ENCODE measurements around the gene KIAA1191. TPM values are rescaled to one million over a fixed set of nuclear protein-coding genes. Genes with fewer than 3 reads are reported as not detected.
"Not testable (repeated sequence)": the region's sequence is repeated elsewhere in the genome, so short reads cannot be mapped to it uniquely, and the experiment has no call there.

KIAA1191 gene
- total RNA-seq (35.0 TPM), polyA plus RNA-seq (ENCODE audit: insufficient read depth in 1 of 8, insufficient read length in 8 of 8, low replicate concordance in 1 of 8) (10 to 100 TPM; 59.9 to 74.6 (median 63.0) TPM)
- long read RNA-seq, donor 1, transcript KIAA1191-201 (9 exons, 2,991 nt): major isoform, 5 of 6 reads
- long read RNA-seq, donor 1, partial matches to known transcripts: 0 of 6 reads
- long read RNA-seq, donor 1, other reads (novel, unspliced or antisense): 0 of 6 reads
- long read RNA-seq, donor 2, partial matches to known transcripts: 0 of 4 reads
- long read RNA-seq, donor 2, other reads (novel, unspliced or antisense): 0 of 4 reads
- long read RNA-seq, donor 3, transcript KIAA1191-201 (9 exons, 2,991 nt): major isoform, 9 of 9 reads
- long read RNA-seq, donor 3, partial matches to known transcripts: 0 of 9 reads
- long read RNA-seq, donor 3, other reads (novel, unspliced or antisense): 0 of 9 reads
- long read RNA-seq, donor 4, transcript KIAA1191-201 (9 exons, 2,991 nt): major isoform, 7 of 8 reads
- long read RNA-seq, donor 4, partial matches to known transcripts: 0 of 8 reads
- long read RNA-seq, donor 4, other reads (novel, unspliced or antisense): 0 of 8 reads
- long read RNA-seq, donor 5, transcript KIAA1191-201 (9 exons, 2,991 nt): major isoform, 20 of 53 reads
- long read RNA-seq, donor 5, partial matches to known transcripts: 31 of 53 reads
- long read RNA-seq, donor 5, other reads (novel, unspliced or antisense): 0 of 53 reads
- long read RNA-seq, donor 6, transcript KIAA1191-201 (9 exons, 2,991 nt): major isoform, 12 of 35 reads
- long read RNA-seq, donor 6, partial matches to known transcripts: 20 of 35 reads
- long read RNA-seq, donor 6, other reads (novel, unspliced or antisense): 0 of 35 reads
- long read RNA-seq, donor 7, transcript KIAA1191-201 (9 exons, 2,991 nt): major isoform, 7 of 13 reads
- long read RNA-seq, donor 7, partial matches to known transcripts: 5 of 13 reads
- long read RNA-seq, donor 7, other reads (novel, unspliced or antisense): 0 of 13 reads
- long read RNA-seq, donor 8, transcript KIAA1191-201 (9 exons, 2,991 nt): major isoform, 7 of 17 reads
- long read RNA-seq, donor 8, partial matches to known transcripts: 5 of 17 reads
- long read RNA-seq, donor 8, other reads (novel, unspliced or antisense): 0 of 17 reads
- long read RNA-seq, donor 9, transcript KIAA1191-201 (9 exons, 2,991 nt): major isoform, 11 of 12 reads
- long read RNA-seq, donor 9, partial matches to known transcripts: 0 of 12 reads
- long read RNA-seq, donor 9, other reads (novel, unspliced or antisense): 0 of 12 reads
- long read RNA-seq, donor 10, transcript KIAA1191-201 (9 exons, 2,991 nt): major isoform, 14 of 27 reads
- long read RNA-seq, donor 10, partial matches to known transcripts: 11 of 27 reads
- long read RNA-seq, donor 10, other reads (novel, unspliced or antisense): 0 of 27 reads
- long read RNA-seq, donor 11, transcript KIAA1191-201 (9 exons, 2,991 nt): major isoform, 9 of 10 reads
- long read RNA-seq, donor 11, partial matches to known transcripts: 0 of 10 reads
- long read RNA-seq, donor 11, other reads (novel, unspliced or antisense): 0 of 10 reads

- Histone ChIP-seq H3K4me3 (ENCODE audit: low read length) (peak within 1 kb of the TSS; percentile 99), H3K9me3 (replicated peaks; ENCODE audit: control insufficient read depth, low read depth, low read length) (no peaks in the 10 kb centered on the region), H3K27ac (ENCODE audit: low read length) (peak within 1 kb of the TSS; percentile 72), H3K27me3 (ENCODE audit: control insufficient read depth, insufficient read depth, low read length) (no peaks in the 10 kb centered on the region), H3K4me1 (ENCODE audit: control insufficient read depth, insufficient read depth, low read length) (peaks cover 21% of the 10 kb centered on the region), H3K36me3 (ENCODE audit: control insufficient read depth, insufficient read depth, low read length) (peaks cover 12% of the 10 kb centered on the region)
- under 1% methylated on average over 41 of the region's 56 CpGs for WGBS (ENCODE audit: insufficient coverage)
- peak; percentile 96 for DNase-seq
These were observed at the start of gene KIAA1191 for GRCh38 chr5:176361437-176362232. TSS of gene KIAA1191 (minus strand) at chr5:176361764. CDS start at chr5:176359508, 2,256 bp downstream.

GRCh38 chr5:176410486-176411180 lies 49.1 kb upstream of the KIAA1191 start:
- Histone ChIP-seq H3K4me1 (ENCODE audit: control insufficient read depth, insufficient read depth, low read length) (peaks cover 18% of the 10 kb centered on the region), H3K27ac (ENCODE audit: low read length) (no peak overlapping the region), H3K36me3 (ENCODE audit: control insufficient read depth, insufficient read depth, low read length) (peaks cover 29% of the 10 kb centered on the region), H3K27me3 (ENCODE audit: control insufficient read depth, insufficient read depth, low read length) (no peaks in the 10 kb centered on the region), H3K4me3 (ENCODE audit: low read length) (no peak overlapping the region), H3K9me3 (replicated peaks; ENCODE audit: control insufficient read depth, low read depth, low read length) (no peaks in the 10 kb centered on the region)
- DNase-seq: no peak
- 80% methylated on average over 2 of the region's 5 CpGs for WGBS (ENCODE audit: insufficient coverage)

GRCh38 chr5:176409765-176410164 lies 48.2 kb upstream of the KIAA1191 start:
- H3K36me3 ChIP-seq (ENCODE audit: control insufficient read depth, insufficient read depth, low read length): peaks cover 29% of the 10 kb centered on the region
- no peak overlapping the region for H3K27ac ChIP-seq (ENCODE audit: low read length)
- H3K9me3 ChIP-seq (replicated peaks; ENCODE audit: control insufficient read depth, low read depth, low read length): no peaks in the 10 kb centered on the region
- DNase-seq: no peak
- 92% methylated on average over 4 of the region's 4 CpGs for WGBS (ENCODE audit: insufficient coverage)
- H3K4me1 ChIP-seq (ENCODE audit: control insufficient read depth, insufficient read depth, low read length): peaks cover 11% of the 10 kb centered on the region
- no peaks in the 10 kb centered on the region for H3K27me3 ChIP-seq (ENCODE audit: control insufficient read depth, insufficient read depth, low read length)
- no peak overlapping the region for H3K4me3 ChIP-seq (ENCODE audit: low read length)

- Histone ChIP-seq H3K4me3 (ENCODE audit: low read length) (no peak overlapping the region), H3K4me1 (ENCODE audit: control insufficient read depth, insufficient read depth, low read length) (peaks cover 8% of the 10 kb centered on the region), H3K27me3 (ENCODE audit: control insufficient read depth, insufficient read depth, low read length) (no peaks in the 10 kb centered on the region), H3K36me3 (ENCODE audit: control insufficient read depth, insufficient read depth, low read length) (peaks cover 34% of the 10 kb centered on the region), H3K27ac (ENCODE audit: low read length) (no peak overlapping the region), H3K9me3 (replicated peaks; ENCODE audit: control insufficient read depth, low read depth, low read length) (no peaks in the 10 kb centered on the region)
- 83% methylated on average over 5 of the region's 5 CpGs for WGBS (ENCODE audit: insufficient coverage)
- no peak for DNase-seq
These were observed 47.0 kb upstream of the KIAA1191 start for GRCh38 chr5:176408590-176408989.

GRCh38 chr5:176408252-176408573 lies 46.6 kb upstream of the KIAA1191 start:
- not testable (repeated sequence) for H3K9me3 ChIP-seq (replicated peaks; ENCODE audit: control insufficient read depth, low read depth, low read length); H3K27me3 ChIP-seq (ENCODE audit: control insufficient read depth, insufficient read depth, low read length); H3K27ac ChIP-seq (ENCODE audit: low read length); DNase-seq; H3K4me1 ChIP-seq (ENCODE audit: control insufficient read depth, insufficient read depth, low read length); H3K4me3 ChIP-seq (ENCODE audit: low read length)
- peaks cover 34% of the 10 kb centered on the region for H3K36me3 ChIP-seq (ENCODE audit: control insufficient read depth, insufficient read depth, low read length)
- no CpG with 5 or more reads among the region's 10 CpGs for WGBS (ENCODE audit: insufficient coverage)

- H3K36me3 ChIP-seq (ENCODE audit: control insufficient read depth, insufficient read depth, low read length): peaks cover 32% of the 10 kb centered on the region
- WGBS (ENCODE audit: insufficient coverage): 57% methylated on average over 2 of the region's 6 CpGs
- no peaks in the 10 kb centered on the region for H3K27me3 ChIP-seq (ENCODE audit: control insufficient read depth, insufficient read depth, low read length)
- peak; percentile 77 for DNase-seq
- no peaks in the 10 kb centered on the region for H3K9me3 ChIP-seq (replicated peaks; ENCODE audit: control insufficient read depth, low read depth, low read length)
- H3K4me3 ChIP-seq (ENCODE audit: low read length): no peak overlapping the region
- H3K27ac ChIP-seq (ENCODE audit: low read length): no peak overlapping the region
- peaks cover 4% of the 10 kb centered on the region for H3K4me1 ChIP-seq (ENCODE audit: control insufficient read depth, insufficient read depth, low read length)
These were observed 46.1 kb upstream of the KIAA1191 start for GRCh38 chr5:176407456-176408251.

GRCh38 chr5:176406436-176407052 lies 45.0 kb upstream of the KIAA1191 start:
- no peak for DNase-seq
- H3K4me3 ChIP-seq (ENCODE audit: low read length): no peak overlapping the region
- no peaks in the 10 kb centered on the region for H3K9me3 ChIP-seq (replicated peaks; ENCODE audit: control insufficient read depth, low read depth, low read length)
- H3K36me3 ChIP-seq (ENCODE audit: control insufficient read depth, insufficient read depth, low read length): peaks cover 27% of the 10 kb centered on the region
- H3K27me3 ChIP-seq (ENCODE audit: control insufficient read depth, insufficient read depth, low read length): no peaks in the 10 kb centered on the region
- no peak overlapping the region for H3K27ac ChIP-seq (ENCODE audit: low read length)
- 89% methylated on average over 8 of the region's 9 CpGs for whole genome bisulfite sequencing (ENCODE audit: insufficient coverage)
- H3K4me1 ChIP-seq (ENCODE audit: control insufficient read depth, insufficient read depth, low read length): peaks cover 8% of the 10 kb centered on the region

Data from muscle of leg (tissue), 16 donors.